GM18508 (cell line): ENCODE measurements around the gene SPEM2.
"Not testable (repeated sequence)": the region's sequence is repeated elsewhere in the genome, so short reads cannot be mapped to it uniquely, and the experiment has no call there.

ENCODE experiments used
- ATAC-seq: cut with Tn5 transposase; IDR thresholded peaks from one replicate; pipeline ENCODE4 v1.9.1; 2021; ENCODE audit warnings: moderate number of reproducible peaks; ENCODE audit not compliant: insufficient read depth, unreplicated experiment

Gene SPEM2

GRCh38 chr17:7468290-7468689 lies 42.9 kb downstream of the SPEM2 start:
- no peak for ATAC-seq

- ATAC-seq, result no peak
Measured at GRCh38 chr17:7468804-7469389, 43.5 kb downstream of the SPEM2 start.

- not testable (repeated sequence) for ATAC-seq
Measured at GRCh38 chr17:7469843-7470242, 44.4 kb downstream of the SPEM2 start.

GRCh38 chr17:7470457-7470973 lies 45.1 kb downstream of the SPEM2 start:
- not testable (repeated sequence) for ATAC-seq

- ATAC-seq, result no peak
Measured at GRCh38 chr17:7471729-7472128, 46.3 kb downstream of the SPEM2 start.

GRCh38 chr17:7474767-7475166 lies 49.4 kb downstream of the SPEM2 start:
- not testable (repeated sequence) for ATAC-seq

- no peak for ATAC-seq
Measured at GRCh38 chr17:7475764-7476422, 50.5 kb downstream of the SPEM2 start.

- no peak for ATAC-seq
Measured at GRCh38 chr17:7476494-7476893, 51.1 kb downstream of the SPEM2 start.

- no peak for ATAC-seq
Measured at GRCh38 chr17:7476951-7477350, 51.5 kb downstream of the SPEM2 start.
